ENCODE data around the gene IMPG2.

- TF ChIP-seq POLR2AphosphoS5 (IDR thresholded peaks at IDR 0.05) (no peak), CTCF (IDR thresholded peaks at IDR 0.05) (no peak), EP300 (IDR thresholded peaks at IDR 0.05) (no peak)
Measured at GRCh38 chr3:101217472-101218245, 102.7 kb downstream of the IMPG2 start.

Measured in upper lobe of left lung (tissue), 4 donors.